ENCODE data around the gene SFXN3.

SFXN3 gene

GRCh38 chr10:101060951-101061623 is 30.1 kb downstream of the SFXN3 start:
- DNase-seq: peak; percentile 23

GRCh38 chr10:101061624-101062231 is 30.7 kb downstream of the SFXN3 start, which contains the start of gene KAZALD1:
TSS of gene KAZALD1 (plus strand) at chr10:101061989. CDS start at chr10:101062593, 604 bp downstream.
- DNase-seq: no peak

GRCh38 chr10:101062232-101063049 is 31.4 kb downstream of the SFXN3 start:
- peak; percentile 32 for DNase-seq

GRCh38 chr10:101063050-101063525 is 32.1 kb downstream of the SFXN3 start:
- DNase-seq: no peak

GRCh38 chr10:101063548-101064414 is 32.7 kb downstream of the SFXN3 start:
- DNase-seq: no peak

- DNase-seq: no peak
These were observed 33.5 kb downstream of the SFXN3 start for GRCh38 chr10:101064415-101065030.

GRCh38 chr10:101065481-101066145 is 34.6 kb downstream of the SFXN3 start:
- DNase-seq: no peak

- peak; percentile 39 for DNase-seq
These were observed 35.3 kb downstream of the SFXN3 start for GRCh38 chr10:101066146-101066895.

GRCh38 chr10:101066896-101067355 is 35.9 kb downstream of the SFXN3 start:
- no peak for DNase-seq

- DNase-seq: peak; percentile 80
These were observed 36.5 kb downstream of the SFXN3 start for GRCh38 chr10:101067356-101068083.

- no peak for DNase-seq
These were observed 38.4 kb downstream of the SFXN3 start for GRCh38 chr10:101069441-101069840.

- no peak for DNase-seq
These were observed 39.1 kb downstream of the SFXN3 start for GRCh38 chr10:101070098-101070497.

GRCh38 chr10:101071267-101071884 is 40.3 kb downstream of the SFXN3 start:
- DNase-seq: peak; percentile 23

- DNase-seq: no peak
These were observed 40.9 kb downstream of the SFXN3 start for GRCh38 chr10:101071885-101072433.

GRCh38 chr10:101072923-101073322 is 41.9 kb downstream of the SFXN3 start:
- no peak for DNase-seq

- DNase-seq: no peak
These were observed 42.6 kb downstream of the SFXN3 start for GRCh38 chr10:101073631-101074030.

GRCh38 chr10:101075775-101076174 is 44.7 kb downstream of the SFXN3 start:
- no peak for DNase-seq

GRCh38 chr10:101076630-101077029 is 45.6 kb downstream of the SFXN3 start:
- DNase-seq: no peak

GRCh38 chr10:101079874-101080273 is 48.8 kb downstream of the SFXN3 start:
- no peak for DNase-seq

Data from CD4-positive, alpha-beta T cell treated with Interleukin-4 for 4 hours (primary cell).